Measurements from ENCODE around the gene RLBP1. TPM values are rescaled to one million over a fixed set of nuclear protein-coding genes. Genes with fewer than 3 reads are reported as not detected.

Gene RLBP1
- total RNA-seq = 0.69 TPM

DNA sequence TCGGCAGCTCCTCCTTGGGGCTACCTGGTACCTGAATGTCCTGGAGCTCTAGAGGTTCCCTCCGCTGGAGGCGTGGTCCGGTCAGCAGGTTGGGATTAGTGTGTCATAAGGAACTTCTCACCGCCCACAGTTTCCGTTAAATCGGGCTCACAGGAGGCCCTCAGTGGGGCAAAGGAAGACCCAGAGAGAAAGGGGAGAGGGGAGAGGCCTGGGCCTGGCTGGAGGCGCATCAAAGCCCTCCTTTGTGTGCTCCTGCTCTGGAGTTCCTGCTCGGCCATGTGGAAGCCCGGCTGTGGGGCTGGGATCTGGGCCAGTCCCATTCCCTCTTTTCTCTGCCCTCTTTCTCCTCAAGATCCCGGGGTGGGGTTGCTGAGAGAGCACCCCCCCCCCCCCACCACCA, at the start of gene RLBP1:
RLBP1 (minus strand) TSS at position 37 of the 400 bp plus-strand sequence. CDS start 2,604 bp downstream, outside the sequence.

DNA sequence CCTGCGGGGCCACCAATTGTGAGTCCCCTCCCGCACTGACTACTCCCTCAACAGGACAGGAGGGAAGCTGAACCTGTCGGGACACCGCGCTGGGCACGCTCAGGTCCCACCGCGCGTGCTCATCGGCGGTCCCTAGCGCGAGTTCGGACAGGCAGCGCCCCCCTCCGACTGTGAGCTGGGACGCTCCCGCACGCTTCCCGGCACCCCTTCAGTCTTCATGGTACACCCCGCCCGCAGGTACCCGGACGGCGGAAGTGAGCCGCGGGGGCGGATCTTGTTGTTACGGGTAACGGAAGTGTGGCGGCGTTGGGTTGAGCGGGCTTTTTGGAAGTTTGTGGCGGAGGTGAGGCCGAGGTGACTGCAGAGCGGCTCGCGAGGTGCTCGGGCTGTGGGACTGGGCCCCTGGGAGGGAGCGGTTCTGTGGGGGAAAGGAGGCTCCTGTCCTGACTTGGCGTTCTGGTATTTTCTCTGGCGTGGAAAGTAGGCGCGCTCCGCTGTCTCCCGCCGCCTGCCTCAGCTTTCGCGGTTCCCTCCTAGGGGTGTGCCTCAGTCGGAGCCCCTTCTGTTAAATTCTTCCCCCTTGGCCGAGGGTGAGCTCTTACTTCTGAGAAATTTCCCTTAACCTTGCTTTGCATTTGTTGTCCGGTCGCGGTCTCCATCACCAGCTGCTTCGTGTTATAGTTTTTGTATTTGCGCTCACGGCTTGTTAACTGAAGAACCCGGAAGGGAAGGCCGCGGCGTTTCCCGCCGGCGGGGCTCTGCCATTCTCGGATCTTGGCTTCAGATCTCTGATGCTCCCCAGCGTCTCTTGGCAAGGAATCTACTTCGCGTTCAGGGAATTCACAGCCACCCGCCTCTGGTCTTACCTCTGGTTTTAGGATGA, 22.6 kb upstream of the RLBP1 start, which contains the start of gene FANCI:
FANCI (plus strand) TSS at position 289 of the 883 bp plus-strand sequence. CDS start 3,669 bp downstream, outside the sequence.

Other genes with a start within 250 kb of the RLBP1 start
- 90.4 TPM for gene ABHD2, start 133.1 kb downstream of the RLBP1 start, total RNA-seq
- 9.7 TPM for gene FANCI, start 22.4 kb upstream of the RLBP1 start, total RNA-seq
- gene POLG, start 113.2 kb upstream of the RLBP1 start, total RNA-seq = 32.3 TPM

All from diencephalon (tissue), 1 donor.